Activated CD4-positive, alpha-beta T cell treated with anti-CD3 and anti-CD28 coated beads, Interleukin-2, Interleukin-4, amounts not matched to agents 100 ng/mL and 50 ng/mL, durations not matched to agents 16 hours and 8 hours (primary cell): ENCODE data around the gene ANKLE1.
A peak's percentile ranks its signal among the peaks of the same experiment; 100 is the strongest.

ENCODE experiments used
- DNase-seq: peaks from one replicate; pipeline ENCODE4 v3.0.0-alpha.2; 2020; ENCODE audit warnings: low spot score

Gene ANKLE1

GRCh38 chr19:17307876-17308377, 26.2 kb downstream of the ANKLE1 start:
- no peak for DNase-seq

- peak; percentile 100 for DNase-seq
Measured at GRCh38 chr19:17309198-17309964, 27.7 kb downstream of the ANKLE1 start, which contains the start of gene DDA1. Gene DDA1, plus strand, starts transcription at chr19:17309563. Its CDS starts 92 bp downstream, at chr19:17309655.

GRCh38 chr19:17309965-17310461, 28.3 kb downstream of the ANKLE1 start:
- DNase-seq, result peak; percentile 15

- DNase-seq, result no peak
Measured at GRCh38 chr19:17311455-17312188, 29.9 kb downstream of the ANKLE1 start.

- no peak for DNase-seq
Measured at GRCh38 chr19:17312189-17313113, 30.8 kb downstream of the ANKLE1 start.

GRCh38 chr19:17314007-17314593, 32.4 kb downstream of the ANKLE1 start:
- no peak for DNase-seq

GRCh38 chr19:17318966-17319365, 37.3 kb downstream of the ANKLE1 start:
- no peak for DNase-seq

GRCh38 chr19:17319473-17320238, 38.0 kb downstream of the ANKLE1 start:
- DNase-seq, result no peak

- DNase-seq, result no peak
Measured at GRCh38 chr19:17320435-17320834, 38.7 kb downstream of the ANKLE1 start.

GRCh38 chr19:17321655-17322489, 40.2 kb downstream of the ANKLE1 start:
- no peak for DNase-seq

GRCh38 chr19:17322854-17323253, 41.2 kb downstream of the ANKLE1 start:
- DNase-seq, result no peak

- DNase-seq, result no peak
Measured at GRCh38 chr19:17323300-17323963, 41.7 kb downstream of the ANKLE1 start.

GRCh38 chr19:17323964-17324332, 42.2 kb downstream of the ANKLE1 start:
- no peak for DNase-seq

GRCh38 chr19:17324357-17325114, 42.8 kb downstream of the ANKLE1 start:
- DNase-seq, result no peak

GRCh38 chr19:17325133-17325532, 43.4 kb downstream of the ANKLE1 start:
- no peak for DNase-seq

GRCh38 chr19:17325881-17326594, 44.3 kb downstream of the ANKLE1 start:
- DNase-seq, result no peak

GRCh38 chr19:17326595-17326966, 44.9 kb downstream of the ANKLE1 start:
- DNase-seq, result no peak
